ENCODE results near the gene TANGO2.

TANGO2 gene

GRCh38 chr22:20001082-20001638 is 19.8 kb upstream of the TANGO2 start:
- Mint-ChIP-seq H3K27me3 (ENCODE audit: low read depth) (no peaks in the 10 kb centered on the region), H3K4me3 (no peak overlapping the region), H3K27ac (peak overlapping the region; percentile 19 to 58 (median 48)), H3K9me3 (peaks cover 24% of the 10 kb centered on the region), H3K4me1 (peaks cover 48% of the 10 kb centered on the region), H3K36me3 (ENCODE audit: low read depth) (no peaks in the 10 kb centered on the region)
- no peak for TF ChIP-seq CTCF (IDR thresholded peaks at IDR 0.05; ENCODE audit: unreplicated experiment in 3 of 3)

- H3K9me3 Mint-ChIP-seq: peaks cover 24% of the 10 kb centered on the region
- no peaks in the 10 kb centered on the region for H3K36me3 Mint-ChIP-seq (ENCODE audit: low read depth)
- H3K4me3 Mint-ChIP-seq: no peak overlapping the region
- H3K27me3 Mint-ChIP-seq (ENCODE audit: low read depth): no peaks in the 10 kb centered on the region
- peak overlapping the region; percentile 19 to 43 (median 35) for H3K27ac Mint-ChIP-seq
- TF ChIP-seq CTCF (IDR thresholded peaks at IDR 0.05; ENCODE audit: unreplicated experiment in 3 of 3): no peak
- peaks cover 39% of the 10 kb centered on the region for H3K4me1 Mint-ChIP-seq
These were observed 18.8 kb upstream of the TANGO2 start for GRCh38 chr22:20002128-20002527.

GRCh38 chr22:20002636-20003035 is 18.3 kb upstream of the TANGO2 start:
- H3K4me3 Mint-ChIP-seq: no peak overlapping the region
- no peak for TF ChIP-seq CTCF (IDR thresholded peaks at IDR 0.05; ENCODE audit: unreplicated experiment in 3 of 3)
- peaks cover 24% of the 10 kb centered on the region for H3K9me3 Mint-ChIP-seq
- H3K27ac Mint-ChIP-seq: peak overlapping the region; percentile 19 to 43 (median 35)
- H3K27me3 Mint-ChIP-seq (ENCODE audit: low read depth): no peaks in the 10 kb centered on the region
- H3K4me1 Mint-ChIP-seq: peaks cover 42% of the 10 kb centered on the region
- H3K36me3 Mint-ChIP-seq (ENCODE audit: low read depth): no peaks in the 10 kb centered on the region

- Mint-ChIP-seq H3K27ac (no peak overlapping the region), H3K36me3 (ENCODE audit: low read depth) (no peaks in the 10 kb centered on the region), H3K4me3 (no peak overlapping the region), H3K9me3 (peaks cover 24% of the 10 kb centered on the region), H3K27me3 (ENCODE audit: low read depth) (peaks cover 4% of the 10 kb centered on the region), H3K4me1 (peaks cover 45% of the 10 kb centered on the region)
- no peak for TF ChIP-seq CTCF (IDR thresholded peaks at IDR 0.05; ENCODE audit: unreplicated experiment in 3 of 3)
These were observed 17.6 kb upstream of the TANGO2 start for GRCh38 chr22:20003304-20003703.

- peaks cover 39% of the 10 kb centered on the region for H3K4me1 Mint-ChIP-seq
- H3K27me3 Mint-ChIP-seq (ENCODE audit: low read depth): peaks cover 10% of the 10 kb centered on the region
- H3K36me3 Mint-ChIP-seq (ENCODE audit: low read depth): no peaks in the 10 kb centered on the region
- peaks cover 24% of the 10 kb centered on the region for H3K9me3 Mint-ChIP-seq
- TF ChIP-seq CTCF (IDR thresholded peaks at IDR 0.05; ENCODE audit: unreplicated experiment in 3 of 3): no peak
- no peak overlapping the region for H3K27ac Mint-ChIP-seq
- H3K4me3 Mint-ChIP-seq: no peak overlapping the region
These were observed 16.4 kb upstream of the TANGO2 start for GRCh38 chr22:20004464-20004863.

GRCh38 chr22:20008221-20008995 is 12.5 kb upstream of the TANGO2 start:
- H3K9me3 Mint-ChIP-seq: peaks cover 17% of the 10 kb centered on the region
- peaks cover 7% of the 10 kb centered on the region for H3K4me1 Mint-ChIP-seq
- H3K27me3 Mint-ChIP-seq (ENCODE audit: low read depth): peaks cover 23% of the 10 kb centered on the region
- no peak overlapping the region for H3K27ac Mint-ChIP-seq
- TF ChIP-seq CTCF (IDR thresholded peaks at IDR 0.05; ENCODE audit: unreplicated experiment in 3 of 3): no peak
- no peaks in the 10 kb centered on the region for H3K36me3 Mint-ChIP-seq (ENCODE audit: low read depth)
- no peak overlapping the region for H3K4me3 Mint-ChIP-seq
